Omental fat pad (tissue), 4 donors: ENCODE data around the gene NTNG1. TPM values are rescaled to one million over a fixed set of nuclear protein-coding genes. Genes with fewer than 3 reads are reported as not detected.
A peak's percentile ranks its signal among the peaks of the same experiment; 100 is the strongest.
"Not testable (repeated sequence)": the region's sequence is repeated elsewhere in the genome, so short reads cannot be mapped to it uniquely, and the experiment has no call there.

Source experiments
- ATAC-seq: fragments of 150-250 bp; one replicate; pipeline ENCODE4 v1.9.1; 2016; ENCODE audit warnings: mild to moderate bottlenecking, moderate library complexity; ENCODE audit not compliant: low FRiP score
- DNase-seq: peaks from one replicate; pipeline ENCODE4 v3.0.0-alpha.2; 2019; ENCODE audit warnings: low spot score
- CTCF ChIP-seq, 3 donors: fragments of 450-650 bp; IDR thresholded peaks; one replicate each; pipeline ENCODE4 v1.5.1; 2016 to 2017; ENCODE audit warnings: antibody characterized with exemption in 3 of 3, mild to moderate bottlenecking in 3 of 3, moderate library complexity in 2 of 3
- total RNA-seq, 4 donors: library from RNA; depleted of rRNA; stranded (reverse); fragments of >200 nt; gene quantifications; one replicate each; pipeline ENCODE4 v1.1.0, GENCODE V29; 2016

NTNG1 gene
- total RNA-seq: 10 to 100 TPM in 1 of 4 donors, 1 to 10 TPM in 3; 1.3 to 28.5 (median 6.6) TPM

- TF ChIP-seq CTCF (IDR thresholded peaks at IDR 0.05): no peak
- ATAC-seq: peak; percentile 49
- no peak for DNase-seq
Observed at GRCh38 chr1:107140703-107141490, at the start of gene NTNG1. TSS of gene NTNG1 (plus strand) at chr1:107141039.

GRCh38 chr1:107091418-107091817 lies 49.4 kb upstream of the NTNG1 start:
- no peak for TF ChIP-seq CTCF (IDR thresholded peaks at IDR 0.05)
- ATAC-seq (no peak), DNase-seq (no peak)

GRCh38 chr1:107093395-107093794 lies 47.4 kb upstream of the NTNG1 start:
- not testable (repeated sequence) for DNase-seq, ATAC-seq

- no peak for TF ChIP-seq CTCF (IDR thresholded peaks at IDR 0.05)
- DNase-seq (no peak), ATAC-seq (no peak)
Observed at GRCh38 chr1:107095647-107096046, 45.2 kb upstream of the NTNG1 start.

- TF ChIP-seq CTCF (IDR thresholded peaks at IDR 0.05): no peak
- DNase-seq (no peak), ATAC-seq (no peak)
Observed at GRCh38 chr1:107096690-107097089, 44.1 kb upstream of the NTNG1 start.

GRCh38 chr1:107098961-107099360 lies 41.9 kb upstream of the NTNG1 start:
- no peak for ATAC-seq
- TF ChIP-seq CTCF (IDR thresholded peaks at IDR 0.05): no peak
- DNase-seq: no peak

- TF ChIP-seq CTCF (IDR thresholded peaks at IDR 0.05): no peak
- ATAC-seq (no peak), DNase-seq (no peak)
Observed at GRCh38 chr1:107100331-107100984, 40.4 kb upstream of the NTNG1 start.
